Pancreas (tissue), 10 donors: ENCODE results near the gene CAMK2A. TPM values are rescaled to one million over a fixed set of nuclear protein-coding genes. Genes with fewer than 3 reads are reported as not detected.

ENCODE experiments used
- ATAC-seq, 4 donors: fragments of 200-7000 bp; cut with Tn5 transposase; one replicate each; pipeline versions ENCODE4 v1.8.0 to v1.9.1; 2020; ENCODE audit warnings: mild to moderate bottlenecking in 4 of 4, moderate library complexity in 4 of 4
- DNase-seq, 6 donors: peaks; one replicate each; pipeline ENCODE4 v3.0.0-alpha.2; 2020
- FAIRE-seq: peaks from 2 replicates; lab custom pipeline; 2012; peaks lifted over from hg19 to GRCh38; lab: Jason Lieb, UNC
- H3K27ac ChIP-seq, 4 donors: fragments of 200-600 bp; sonication (generic); 1 replicate in 3 of 4; 2 replicates in 1 of 4; pipeline versions ENCODE4 v1.5.0 to v1.8.0; 2020
- H3K27me3 ChIP-seq, 4 donors: fragments of 200-600 bp; one replicate each; pipeline ENCODE4 v1.8.0; 2021
- H3K36me3 ChIP-seq, 3 donors: fragments of 200-600 bp; sonication (generic) in 1 of 3; one replicate each; pipeline versions ENCODE4 v1.5.0 to v1.8.0; 2020 to 2021
- H3K4me1 ChIP-seq, 3 donors: fragments of 200-600 bp; one replicate each; pipeline ENCODE4 v1.8.0; 2021
- H3K4me3 ChIP-seq, 4 donors: fragments of 200-600 bp; sonication (generic) in 2 of 4; one replicate each; pipeline versions ENCODE4 v1.5.0 to v1.8.0; 2020 to 2021
- H3K9me3 ChIP-seq, 4 donors: fragments of 200-600 bp; one replicate each; pipeline ENCODE4 v1.8.0; 2021
- CTCF ChIP-seq, 4 donors: fragments of 200-600 bp; sonication (generic) in 3 of 4; IDR thresholded peaks; one replicate each; pipeline versions ENCODE4 v1.5.0 to v1.8.0; 2021; ENCODE audit warnings: antibody characterized with exemption in 4 of 4
- WGBS, 2 donors: extraction: QIAGEN DNeasy Blood & Tissue Kit; methylation state at CpG; one replicate each; pipeline ENCODE4 v1.1.7; 2013; 5-methylcytosine and 5-hydroxymethylcytosine counted together
- intact Hi-C, 3 donors: fragments of 100-400 bp; cut with DNase I; formaldehyde crosslinking; loops; one replicate each; pipeline versions ENCODE4 v1.11.1 to v1.14.2; 2022
- polyA plus RNA-seq, 2 donors: library from polyadenylated mRNA; stranded (reverse); fragments of 200-250 nt; gene quantifications; one replicate each; pipeline ENCODE4 v1.2.3, GENCODE V29; 2013
- total RNA-seq, 6 donors: library from RNA; stranded (reverse); fragmentation: NEBNext Ultra II Directional in 4 of 6; extraction: Animal tissue kit (Norgen Biotek cat#: 25700) in 4 of 6; gene quantifications; one replicate each; pipeline versions ENCODE4 v1.2.1 to v1.2.4, GENCODE V29; 2021 to 2023
- donor health status: healthy with polysubstance abuse.
- donor health status: DM: no; HTN: no; CAD: no; lungs with moderate emphysema.
- donor health status: DM: no; HTN: no; CAD: no.
- donor health status: control.
- donor health status: control.
- donor health status: Bipolar disorder and iron deficiency.
- donor health status: DM: yes; HTN: yes; CAD: no.
- donor health status: DM: no; HTN: no; CAD: no.
- donor health status: DM: no; HTN: no; CAD: no.
- donor health status: DM: yes; HTN: yes; CAD: no.

CAMK2A gene
- total and polyA plus RNA-seq, 8 donors = 0.03 to 0.19 (median 0.08) TPM; not detected in 3

GRCh38 chr5:150239099-150239793 is 50.3 kb downstream of the CAMK2A start:
- DNase-seq = peak in 1 of 6 donors; percentile 29
- 87 to 92% methylated on average over 21 of the region's 21 CpGs for WGBS, 2 donors
- FAIRE-seq = no peak

GRCh38 chr5:150238646-150239045 is 50.9 kb downstream of the CAMK2A start:
- Histone ChIP-seq H3K4me1 (no peaks in the 10 kb centered on the region), H3K27ac (no peak overlapping the region), H3K27me3 (no peaks in the 10 kb centered on the region), H3K4me3 (no peak overlapping the region), H3K36me3 (no peaks in the 10 kb centered on the region), H3K9me3 (no peaks in the 10 kb centered on the region)
- DNase-seq (peak in 1 of 6 donors; percentile 39), ATAC-seq (no peak), FAIRE-seq (no peak)
- no peak for TF ChIP-seq CTCF (IDR thresholded peaks at IDR 0.05)
- intact Hi-C loops = no loop called here
- WGBS, 2 donors = 83 to 88% methylated on average over 10 of the region's 10 CpGs

More at GRCh38 chr5:150239099-150239793, 50.3 kb downstream of the CAMK2A start:
- H3K4me3 ChIP-seq = no peak overlapping the region
- H3K9me3 ChIP-seq = no peaks in the 10 kb centered on the region
- no peaks in the 10 kb centered on the region for H3K36me3 ChIP-seq
- intact Hi-C loops = no loop called here
- no peaks in the 10 kb centered on the region for H3K27me3 ChIP-seq
- TF ChIP-seq CTCF (IDR thresholded peaks at IDR 0.05) = no peak
- no peak overlapping the region for H3K27ac ChIP-seq
- H3K4me1 ChIP-seq = no peaks in the 10 kb centered on the region
- ATAC-seq = no peak

GRCh38 chr5:150236981-150237754 is 52.4 kb downstream of the CAMK2A start:
- peak in 1 of 6 donors; percentile 17 for DNase-seq
- no peak for FAIRE-seq
- no peak overlapping the region for H3K27ac ChIP-seq
- H3K9me3 ChIP-seq = no peaks in the 10 kb centered on the region
- WGBS, 2 donors = 75 to 83% methylated on average over 15 of the region's 15 CpGs
- no peak for TF ChIP-seq CTCF (IDR thresholded peaks at IDR 0.05)
- H3K27me3 ChIP-seq = no peaks in the 10 kb centered on the region
- intact Hi-C loops = no loop called here
- H3K4me1 ChIP-seq = no peaks in the 10 kb centered on the region
- no peak overlapping the region for H3K4me3 ChIP-seq
- no peaks in the 10 kb centered on the region for H3K36me3 ChIP-seq
- ATAC-seq = no peak

- ATAC-seq (no peak), FAIRE-seq (no peak), DNase-seq (no peak)
- no peak overlapping the region for H3K4me3 ChIP-seq
- H3K27ac ChIP-seq = no peak overlapping the region
- no peaks in the 10 kb centered on the region for H3K4me1 ChIP-seq
- TF ChIP-seq CTCF (IDR thresholded peaks at IDR 0.05) = no peak
- H3K9me3 ChIP-seq = no peaks in the 10 kb centered on the region
- intact Hi-C loops = no loop called here
- no peaks in the 10 kb centered on the region for H3K36me3 ChIP-seq
- no peaks in the 10 kb centered on the region for H3K27me3 ChIP-seq
- 81 to 86% methylated on average over 2 of the region's 2 CpGs for WGBS, 2 donors
Measured at GRCh38 chr5:150236313-150236712, 53.3 kb downstream of the CAMK2A start.

GRCh38 chr5:150235500-150235854 is 54.1 kb downstream of the CAMK2A start:
- ATAC-seq = no peak
- WGBS, 2 donors = 87 to 89% methylated on average over 5 of the region's 5 CpGs
- Histone ChIP-seq H3K36me3 (no peaks in the 10 kb centered on the region), H3K4me1 (no peaks in the 10 kb centered on the region), H3K27ac (no peak overlapping the region), H3K27me3 (no peaks in the 10 kb centered on the region), H3K9me3 (no peaks in the 10 kb centered on the region), H3K4me3 (no peak overlapping the region)
- FAIRE-seq = no peak
- TF ChIP-seq CTCF (IDR thresholded peaks at IDR 0.05) = no peak
- intact Hi-C loops = no loop called here
- DNase-seq = no peak
